ENCODE data around the gene MFAP4. TPM values are rescaled to one million over a fixed set of nuclear protein-coding genes. Genes with fewer than 3 reads are reported as not detected.

Gene MFAP4
- total RNA-seq, 1 experiment from 2014 or later: 4.0 TPM

DNA sequence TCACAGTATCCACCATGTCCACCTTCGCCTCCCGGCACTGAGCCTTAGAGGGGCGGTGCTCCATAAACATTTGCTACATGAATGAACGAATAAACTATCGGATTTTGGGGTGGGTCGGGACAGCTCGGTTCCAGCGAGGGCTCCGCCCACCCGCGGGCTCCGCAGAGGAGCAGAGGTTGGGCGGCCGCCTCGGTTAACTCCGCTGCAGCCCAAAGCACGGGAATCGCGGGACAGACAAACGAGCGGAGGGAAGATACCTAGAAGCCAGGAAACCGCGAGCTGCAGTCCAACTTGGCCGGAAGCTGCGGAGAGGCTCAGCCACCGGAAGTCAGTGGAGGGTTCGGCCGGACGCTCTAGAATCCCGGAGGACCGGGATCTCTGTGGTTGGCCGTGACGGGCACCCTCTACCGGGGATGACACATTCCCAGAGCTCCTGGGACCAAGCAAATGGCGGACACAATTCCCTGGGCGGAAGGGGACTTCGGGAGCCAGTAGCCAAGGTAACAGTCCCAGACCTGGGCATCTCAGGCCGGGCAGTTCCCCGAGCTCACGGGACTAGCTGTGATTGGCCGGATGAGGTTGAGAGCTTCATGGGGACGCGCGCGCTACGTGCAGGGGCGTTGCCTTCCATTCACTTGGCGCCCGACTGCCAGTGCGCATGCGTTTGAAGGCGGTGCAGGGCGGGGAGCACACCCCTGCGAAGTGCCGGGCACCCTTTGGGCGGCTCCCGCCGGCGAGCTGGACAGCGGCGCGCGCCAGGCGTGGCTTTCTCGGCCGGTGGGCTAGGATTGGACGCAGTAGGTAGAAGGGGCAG lies 9.2 kb downstream of the MFAP4 start (continued):
- TF ChIP-seq, protein P1, sequence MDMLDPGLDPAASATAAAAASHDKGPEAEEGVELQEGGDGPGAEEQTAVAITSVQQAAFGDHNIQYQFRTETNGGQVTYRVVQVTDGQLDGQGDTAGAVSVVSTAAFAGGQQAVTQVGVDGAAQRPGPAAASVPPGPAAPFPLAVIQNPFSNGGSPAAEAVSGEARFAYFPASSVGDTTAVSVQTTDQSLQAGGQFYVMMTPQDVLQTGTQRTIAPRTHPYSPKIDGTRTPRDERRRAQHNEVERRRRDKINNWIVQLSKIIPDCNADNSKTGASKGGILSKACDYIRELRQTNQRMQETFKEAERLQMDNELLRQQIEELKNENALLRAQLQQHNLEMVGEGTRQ (CRISPR knock-in tag; IDR thresholded peaks at IDR 0.05): peak; percentile 38; the same call in 1 of the 2 replicates
- no peak for TF ChIP-seq TP53 (CRISPR knock-in tag; IDR thresholded peaks at IDR 0.05)
- TF ChIP-seq GRHL2 (CRISPR knock-in tag; IDR thresholded peaks at IDR 0.05; ENCODE audit: insufficient replicate concordance, severe bottlenecking): no peak
- TF ChIP-seq ZNF138 (CRISPR knock-in tag; conservative IDR thresholded peaks at IDR 0.05): no peak
- TF ChIP-seq TCF7 (CRISPR knock-in tag; IDR thresholded peaks at IDR 0.05; ENCODE audit: low read depth): no peak
- TF ChIP-seq, protein P2, sequence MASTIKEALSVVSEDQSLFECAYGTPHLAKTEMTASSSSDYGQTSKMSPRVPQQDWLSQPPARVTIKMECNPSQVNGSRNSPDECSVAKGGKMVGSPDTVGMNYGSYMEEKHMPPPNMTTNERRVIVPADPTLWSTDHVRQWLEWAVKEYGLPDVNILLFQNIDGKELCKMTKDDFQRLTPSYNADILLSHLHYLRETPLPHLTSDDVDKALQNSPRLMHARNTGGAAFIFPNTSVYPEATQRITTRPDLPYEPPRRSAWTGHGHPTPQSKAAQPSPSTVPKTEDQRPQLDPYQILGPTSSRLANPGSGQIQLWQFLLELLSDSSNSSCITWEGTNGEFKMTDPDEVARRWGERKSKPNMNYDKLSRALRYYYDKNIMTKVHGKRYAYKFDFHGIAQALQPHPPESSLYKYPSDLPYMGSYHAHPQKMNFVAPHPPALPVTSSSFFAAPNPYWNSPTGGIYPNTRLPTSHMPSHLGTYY (CRISPR knock-in tag; IDR thresholded peaks at IDR 0.05): no peak
- TF ChIP-seq, protein P3, sequence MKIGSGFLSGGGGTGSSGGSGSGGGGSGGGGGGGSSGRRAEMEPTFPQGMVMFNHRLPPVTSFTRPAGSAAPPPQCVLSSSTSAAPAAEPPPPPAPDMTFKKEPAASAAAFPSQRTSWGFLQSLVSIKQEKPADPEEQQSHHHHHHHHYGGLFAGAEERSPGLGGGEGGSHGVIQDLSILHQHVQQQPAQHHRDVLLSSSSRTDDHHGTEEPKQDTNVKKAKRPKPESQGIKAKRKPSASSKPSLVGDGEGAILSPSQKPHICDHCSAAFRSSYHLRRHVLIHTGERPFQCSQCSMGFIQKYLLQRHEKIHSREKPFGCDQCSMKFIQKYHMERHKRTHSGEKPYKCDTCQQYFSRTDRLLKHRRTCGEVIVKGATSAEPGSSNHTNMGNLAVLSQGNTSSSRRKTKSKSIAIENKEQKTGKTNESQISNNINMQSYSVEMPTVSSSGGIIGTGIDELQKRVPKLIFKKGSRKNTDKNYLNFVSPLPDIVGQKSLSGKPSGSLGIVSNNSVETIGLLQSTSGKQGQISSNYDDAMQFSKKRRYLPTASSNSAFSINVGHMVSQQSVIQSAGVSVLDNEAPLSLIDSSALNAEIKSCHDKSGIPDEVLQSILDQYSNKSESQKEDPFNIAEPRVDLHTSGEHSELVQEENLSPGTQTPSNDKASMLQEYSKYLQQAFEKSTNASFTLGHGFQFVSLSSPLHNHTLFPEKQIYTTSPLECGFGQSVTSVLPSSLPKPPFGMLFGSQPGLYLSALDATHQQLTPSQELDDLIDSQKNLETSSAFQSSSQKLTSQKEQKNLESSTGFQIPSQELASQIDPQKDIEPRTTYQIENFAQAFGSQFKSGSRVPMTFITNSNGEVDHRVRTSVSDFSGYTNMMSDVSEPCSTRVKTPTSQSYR (CRISPR knock-in tag; IDR thresholded peaks at IDR 0.05): 0 out of 2 replicates have a peak, but pooled peaks have one; percentile 18
- no peak for TF ChIP-seq ZNF263 (CRISPR knock-in tag; IDR thresholded peaks at IDR 0.05; ENCODE audit: low read depth)
- TF ChIP-seq ZNF219 (CRISPR knock-in tag; IDR thresholded peaks at IDR 0.05; ENCODE audit: borderline replicate concordance): no peak
- no peak for TF ChIP-seq GTF2I (CRISPR knock-in tag; conservative IDR thresholded peaks at IDR 0.05)
- no peak for TF ChIP-seq ELF4 (CRISPR knock-in tag; IDR thresholded peaks at IDR 0.05; ENCODE audit: low read depth)
- TF ChIP-seq JAZF1 (CRISPR knock-in tag; IDR thresholded peaks at IDR 0.05): no peak
- no peak for TF ChIP-seq NR3C1 (CRISPR knock-in tag; conservative IDR thresholded peaks at IDR 0.05; ENCODE audit: low read depth)
- TF ChIP-seq HMGA2 (CRISPR knock-in tag; IDR thresholded peaks at IDR 0.05): no peak
- TF ChIP-seq, protein P4, sequence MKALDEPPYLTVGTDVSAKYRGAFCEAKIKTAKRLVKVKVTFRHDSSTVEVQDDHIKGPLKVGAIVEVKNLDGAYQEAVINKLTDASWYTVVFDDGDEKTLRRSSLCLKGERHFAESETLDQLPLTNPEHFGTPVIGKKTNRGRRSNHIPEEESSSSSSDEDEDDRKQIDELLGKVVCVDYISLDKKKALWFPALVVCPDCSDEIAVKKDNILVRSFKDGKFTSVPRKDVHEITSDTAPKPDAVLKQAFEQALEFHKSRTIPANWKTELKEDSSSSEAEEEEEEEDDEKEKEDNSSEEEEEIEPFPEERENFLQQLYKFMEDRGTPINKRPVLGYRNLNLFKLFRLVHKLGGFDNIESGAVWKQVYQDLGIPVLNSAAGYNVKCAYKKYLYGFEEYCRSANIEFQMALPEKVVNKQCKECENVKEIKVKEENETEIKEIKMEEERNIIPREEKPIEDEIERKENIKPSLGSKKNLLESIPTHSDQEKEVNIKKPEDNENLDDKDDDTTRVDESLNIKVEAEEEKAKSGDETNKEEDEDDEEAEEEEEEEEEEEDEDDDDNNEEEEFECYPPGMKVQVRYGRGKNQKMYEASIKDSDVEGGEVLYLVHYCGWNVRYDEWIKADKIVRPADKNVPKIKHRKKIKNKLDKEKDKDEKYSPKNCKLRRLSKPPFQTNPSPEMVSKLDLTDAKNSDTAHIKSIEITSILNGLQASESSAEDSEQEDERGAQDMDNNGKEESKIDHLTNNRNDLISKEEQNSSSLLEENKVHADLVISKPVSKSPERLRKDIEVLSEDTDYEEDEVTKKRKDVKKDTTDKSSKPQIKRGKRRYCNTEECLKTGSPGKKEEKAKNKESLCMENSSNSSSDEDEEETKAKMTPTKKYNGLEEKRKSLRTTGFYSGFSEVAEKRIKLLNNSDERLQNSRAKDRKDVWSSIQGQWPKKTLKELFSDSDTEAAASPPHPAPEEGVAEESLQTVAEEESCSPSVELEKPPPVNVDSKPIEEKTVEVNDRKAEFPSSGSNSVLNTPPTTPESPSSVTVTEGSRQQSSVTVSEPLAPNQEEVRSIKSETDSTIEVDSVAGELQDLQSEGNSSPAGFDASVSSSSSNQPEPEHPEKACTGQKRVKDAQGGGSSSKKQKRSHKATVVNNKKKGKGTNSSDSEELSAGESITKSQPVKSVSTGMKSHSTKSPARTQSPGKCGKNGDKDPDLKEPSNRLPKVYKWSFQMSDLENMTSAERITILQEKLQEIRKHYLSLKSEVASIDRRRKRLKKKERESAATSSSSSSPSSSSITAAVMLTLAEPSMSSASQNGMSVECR (CRISPR knock-in tag; IDR thresholded peaks at IDR 0.05; ENCODE audit: borderline replicate concordance): no peak
- TF ChIP-seq, protein P5, sequence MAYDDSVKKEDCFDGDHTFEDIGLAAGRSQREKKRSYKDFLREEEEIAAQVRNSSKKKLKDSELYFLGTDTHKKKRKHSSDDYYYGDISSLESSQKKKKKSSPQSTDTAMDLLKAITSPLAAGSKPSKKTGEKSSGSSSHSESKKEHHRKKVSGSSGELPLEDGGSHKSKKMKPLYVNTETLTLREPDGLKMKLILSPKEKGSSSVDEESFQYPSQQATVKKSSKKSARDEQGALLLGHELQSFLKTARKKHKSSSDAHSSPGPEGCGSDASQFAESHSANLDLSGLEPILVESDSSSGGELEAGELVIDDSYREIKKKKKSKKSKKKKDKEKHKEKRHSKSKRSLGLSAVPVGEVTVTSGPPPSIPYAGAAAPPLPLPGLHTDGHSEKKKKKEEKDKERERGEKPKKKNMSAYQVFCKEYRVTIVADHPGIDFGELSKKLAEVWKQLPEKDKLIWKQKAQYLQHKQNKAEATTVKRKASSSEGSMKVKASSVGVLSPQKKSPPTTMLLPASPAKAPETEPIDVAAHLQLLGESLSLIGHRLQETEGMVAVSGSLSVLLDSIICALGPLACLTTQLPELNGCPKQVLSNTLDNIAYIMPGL (CRISPR knock-in tag; IDR thresholded peaks at IDR 0.05): no peak
- TF ChIP-seq, protein P6, sequence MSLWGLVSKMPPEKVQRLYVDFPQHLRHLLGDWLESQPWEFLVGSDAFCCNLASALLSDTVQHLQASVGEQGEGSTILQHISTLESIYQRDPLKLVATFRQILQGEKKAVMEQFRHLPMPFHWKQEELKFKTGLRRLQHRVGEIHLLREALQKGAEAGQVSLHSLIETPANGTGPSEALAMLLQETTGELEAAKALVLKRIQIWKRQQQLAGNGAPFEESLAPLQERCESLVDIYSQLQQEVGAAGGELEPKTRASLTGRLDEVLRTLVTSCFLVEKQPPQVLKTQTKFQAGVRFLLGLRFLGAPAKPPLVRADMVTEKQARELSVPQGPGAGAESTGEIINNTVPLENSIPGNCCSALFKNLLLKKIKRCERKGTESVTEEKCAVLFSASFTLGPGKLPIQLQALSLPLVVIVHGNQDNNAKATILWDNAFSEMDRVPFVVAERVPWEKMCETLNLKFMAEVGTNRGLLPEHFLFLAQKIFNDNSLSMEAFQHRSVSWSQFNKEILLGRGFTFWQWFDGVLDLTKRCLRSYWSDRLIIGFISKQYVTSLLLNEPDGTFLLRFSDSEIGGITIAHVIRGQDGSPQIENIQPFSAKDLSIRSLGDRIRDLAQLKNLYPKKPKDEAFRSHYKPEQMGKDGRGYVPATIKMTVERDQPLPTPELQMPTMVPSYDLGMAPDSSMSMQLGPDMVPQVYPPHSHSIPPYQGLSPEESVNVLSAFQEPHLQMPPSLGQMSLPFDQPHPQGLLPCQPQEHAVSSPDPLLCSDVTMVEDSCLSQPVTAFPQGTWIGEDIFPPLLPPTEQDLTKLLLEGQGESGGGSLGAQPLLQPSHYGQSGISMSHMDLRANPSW (CRISPR knock-in tag; conservative IDR thresholded peaks at IDR 0.05; ENCODE audit: low read depth): no peak
- TF ChIP-seq, protein P7, sequence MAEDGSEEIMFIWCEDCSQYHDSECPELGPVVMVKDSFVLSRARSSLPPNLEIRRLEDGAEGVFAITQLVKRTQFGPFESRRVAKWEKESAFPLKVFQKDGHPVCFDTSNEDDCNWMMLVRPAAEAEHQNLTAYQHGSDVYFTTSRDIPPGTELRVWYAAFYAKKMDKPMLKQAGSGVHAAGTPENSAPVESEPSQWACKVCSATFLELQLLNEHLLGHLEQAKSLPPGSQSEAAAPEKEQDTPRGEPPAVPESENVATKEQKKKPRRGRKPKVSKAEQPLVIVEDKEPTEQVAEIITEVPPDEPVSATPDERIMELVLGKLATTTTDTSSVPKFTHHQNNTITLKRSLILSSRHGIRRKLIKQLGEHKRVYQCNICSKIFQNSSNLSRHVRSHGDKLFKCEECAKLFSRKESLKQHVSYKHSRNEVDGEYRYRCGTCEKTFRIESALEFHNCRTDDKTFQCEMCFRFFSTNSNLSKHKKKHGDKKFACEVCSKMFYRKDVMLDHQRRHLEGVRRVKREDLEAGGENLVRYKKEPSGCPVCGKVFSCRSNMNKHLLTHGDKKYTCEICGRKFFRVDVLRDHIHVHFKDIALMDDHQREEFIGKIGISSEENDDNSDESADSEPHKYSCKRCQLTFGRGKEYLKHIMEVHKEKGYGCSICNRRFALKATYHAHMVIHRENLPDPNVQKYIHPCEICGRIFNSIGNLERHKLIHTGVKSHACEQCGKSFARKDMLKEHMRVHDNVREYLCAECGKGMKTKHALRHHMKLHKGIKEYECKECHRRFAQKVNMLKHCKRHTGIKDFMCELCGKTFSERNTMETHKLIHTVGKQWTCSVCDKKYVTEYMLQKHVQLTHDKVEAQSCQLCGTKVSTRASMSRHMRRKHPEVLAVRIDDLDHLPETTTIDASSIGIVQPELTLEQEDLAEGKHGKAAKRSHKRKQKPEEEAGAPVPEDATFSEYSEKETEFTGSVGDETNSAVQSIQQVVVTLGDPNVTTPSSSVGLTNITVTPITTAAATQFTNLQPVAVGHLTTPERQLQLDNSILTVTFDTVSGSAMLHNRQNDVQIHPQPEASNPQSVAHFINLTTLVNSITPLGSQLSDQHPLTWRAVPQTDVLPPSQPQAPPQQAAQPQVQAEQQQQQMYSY (CRISPR knock-in tag; IDR thresholded peaks at IDR 0.05): no peak
